Peyer's patch (tissue), 4 donors: ENCODE results near the gene SPHK1.

Experiments
- POLR2A ChIP-seq, 2 donors: fragments of 450-650 bp; IDR thresholded peaks; one replicate each; pipeline ENCODE4 v1.5.1; 2017; ENCODE audit warnings: antibody characterized with exemption in 2 of 2, mild to moderate bottlenecking in 2 of 2, moderate library complexity in 2 of 2
- TF ChIP-seq, protein P1 (sequence below), 6 experiments: fragments of 450-650 bp in 4 of 6; fragments of 200-600 bp in 2 of 6; sonication (generic) in 1 of 6; IDR thresholded peaks; one replicate each; pipeline ENCODE4 v1.5.1; 2017 to 2019; ENCODE audit warnings: antibody characterized with exemption in 6 of 6, mild to moderate bottlenecking in 3 of 6, moderate library complexity in 1 of 6

DNA sequence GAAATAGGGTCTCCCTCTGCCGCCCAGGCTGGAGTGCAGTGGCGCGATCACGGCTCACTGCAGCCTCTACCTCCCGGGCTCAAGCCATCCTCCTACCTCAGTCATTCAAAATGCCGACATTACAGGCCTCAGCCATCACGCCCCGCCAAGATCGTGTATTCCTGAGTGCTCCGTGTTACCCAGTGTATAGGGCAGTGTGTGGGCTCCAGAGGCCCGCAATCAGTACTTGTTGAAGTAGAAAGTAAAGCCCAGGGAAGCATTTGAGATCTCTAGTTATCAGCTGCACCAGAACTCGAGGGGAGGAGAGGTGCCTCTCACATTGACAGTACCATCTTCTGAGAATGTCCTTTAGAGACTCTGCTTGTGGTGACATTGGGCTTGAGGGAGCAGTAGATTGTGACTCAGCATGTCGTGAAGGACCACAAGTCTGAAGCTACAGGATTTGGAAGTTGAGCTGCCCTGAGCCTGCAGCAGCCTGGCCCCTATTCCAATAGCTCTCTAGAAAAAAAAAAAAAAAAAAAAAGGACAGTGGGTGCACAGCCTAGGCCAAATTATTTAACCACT, 29.6 kb upstream of the SPHK1 start:
- TF ChIP-seq, protein P1, sequence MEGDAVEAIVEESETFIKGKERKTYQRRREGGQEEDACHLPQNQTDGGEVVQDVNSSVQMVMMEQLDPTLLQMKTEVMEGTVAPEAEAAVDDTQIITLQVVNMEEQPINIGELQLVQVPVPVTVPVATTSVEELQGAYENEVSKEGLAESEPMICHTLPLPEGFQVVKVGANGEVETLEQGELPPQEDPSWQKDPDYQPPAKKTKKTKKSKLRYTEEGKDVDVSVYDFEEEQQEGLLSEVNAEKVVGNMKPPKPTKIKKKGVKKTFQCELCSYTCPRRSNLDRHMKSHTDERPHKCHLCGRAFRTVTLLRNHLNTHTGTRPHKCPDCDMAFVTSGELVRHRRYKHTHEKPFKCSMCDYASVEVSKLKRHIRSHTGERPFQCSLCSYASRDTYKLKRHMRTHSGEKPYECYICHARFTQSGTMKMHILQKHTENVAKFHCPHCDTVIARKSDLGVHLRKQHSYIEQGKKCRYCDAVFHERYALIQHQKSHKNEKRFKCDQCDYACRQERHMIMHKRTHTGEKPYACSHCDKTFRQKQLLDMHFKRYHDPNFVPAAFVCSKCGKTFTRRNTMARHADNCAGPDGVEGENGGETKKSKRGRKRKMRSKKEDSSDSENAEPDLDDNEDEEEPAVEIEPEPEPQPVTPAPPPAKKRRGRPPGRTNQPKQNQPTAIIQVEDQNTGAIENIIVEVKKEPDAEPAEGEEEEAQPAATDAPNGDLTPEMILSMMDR (IDR thresholded peaks at IDR 0.05) = no peak
- TF ChIP-seq POLR2A (IDR thresholded peaks at IDR 0.05) = no peak
